ENCODE results near the gene HRH1. TPM values are rescaled to one million over a fixed set of nuclear protein-coding genes. Genes with fewer than 3 reads are reported as not detected.
A peak's percentile ranks its signal among the peaks of the same experiment; 100 is the strongest.
"Not testable (repeated sequence)": the region's sequence is repeated elsewhere in the genome, so short reads cannot be mapped to it uniquely, and the experiment has no call there.

The HRH1 gene
- total and polyA plus RNA-seq, 4 donors: 3.9 to 45.1 (median 13.4) TPM

- no peaks in the 10 kb centered on the region for H3K9me3 ChIP-seq (ENCODE audit: control insufficient read depth, low read length)
- WGBS, 2 donors: 84 to 91% methylated on average over 7 of the region's 7 CpGs
- no peak overlapping the region for H3K4me3 ChIP-seq (ENCODE audit: low read length in 2 of 2)
- H3K27ac ChIP-seq (ENCODE audit: low read depth in 1 of 2, low read length in 2 of 2): no peak overlapping the region
- no peak for ATAC-seq (ENCODE audit: low FRiP score)
- intact Hi-C loops (cut with DNase I): no loop called here
- no peaks in the 10 kb centered on the region for H3K27me3 ChIP-seq (ENCODE audit: control insufficient read depth in 1 of 2, insufficient read depth in 2 of 2, low read length in 1 of 2)
- no peaks in the 10 kb centered on the region for H3K36me3 ChIP-seq (ENCODE audit: control insufficient read depth in 1 of 2, insufficient read depth in 2 of 2, low read length in 1 of 2)
- H3K4me1 ChIP-seq (ENCODE audit: control insufficient read depth in 1 of 2, insufficient read depth in 2 of 2, low read length in 2 of 2): no peaks in the 10 kb centered on the region
- no peak for DNase-seq
Measured at GRCh38 chr3:11161666-11162065, 7.4 kb downstream of the HRH1 start.

GRCh38 chr3:11162401-11163345 lies 8.4 kb downstream of the HRH1 start:
- H3K27me3 ChIP-seq (ENCODE audit: control insufficient read depth in 1 of 2, insufficient read depth in 2 of 2, low read length in 1 of 2): no peaks in the 10 kb centered on the region
- WGBS, 2 donors: 74 to 82% methylated on average over 6 of the region's 6 CpGs
- H3K27ac ChIP-seq (ENCODE audit: low read depth in 1 of 2, low read length in 2 of 2): no peak overlapping the region
- no peaks in the 10 kb centered on the region for H3K36me3 ChIP-seq (ENCODE audit: control insufficient read depth in 1 of 2, insufficient read depth in 2 of 2, low read length in 1 of 2)
- no peak overlapping the region for H3K4me3 ChIP-seq (ENCODE audit: low read length in 2 of 2)
- no peaks in the 10 kb centered on the region for H3K4me1 ChIP-seq (ENCODE audit: control insufficient read depth in 1 of 2, insufficient read depth in 2 of 2, low read length in 2 of 2)
- no peak for DNase-seq
- H3K9me3 ChIP-seq (ENCODE audit: control insufficient read depth, low read length): no peaks in the 10 kb centered on the region
- intact Hi-C loops (cut with DNase I): no loop called here
- ATAC-seq (ENCODE audit: low FRiP score): no peak

GRCh38 chr3:11164607-11165006 lies 10.3 kb downstream of the HRH1 start:
- Histone ChIP-seq H3K9me3 (ENCODE audit: control insufficient read depth, low read length) (no peaks in the 10 kb centered on the region), H3K36me3 (ENCODE audit: control insufficient read depth in 1 of 2, insufficient read depth in 2 of 2, low read length in 1 of 2) (no peaks in the 10 kb centered on the region), H3K27me3 (ENCODE audit: control insufficient read depth in 1 of 2, insufficient read depth in 2 of 2, low read length in 1 of 2) (no peaks in the 10 kb centered on the region), H3K27ac (ENCODE audit: low read depth in 1 of 2, low read length in 2 of 2) (peak overlapping the region in 1 of 2 donors; percentile 78), H3K4me1 (ENCODE audit: control insufficient read depth in 1 of 2, insufficient read depth in 2 of 2, low read length in 2 of 2) (no peaks in the 10 kb centered on the region), H3K4me3 (ENCODE audit: low read length in 2 of 2) (no peak overlapping the region)
- WGBS, 2 donors: 3 to 4% methylated on average over 5 of the region's 5 CpGs
- intact Hi-C loops (cut with DNase I): no loop called here
- ATAC-seq (ENCODE audit: low FRiP score): no peak
- DNase-seq: no peak

- Histone ChIP-seq H3K9me3 (ENCODE audit: control insufficient read depth, low read length) (no peaks in the 10 kb centered on the region), H3K4me3 (ENCODE audit: low read length in 2 of 2) (no peak overlapping the region), H3K36me3 (ENCODE audit: control insufficient read depth in 1 of 2, insufficient read depth in 2 of 2, low read length in 1 of 2) (no peaks in the 10 kb centered on the region), H3K4me1 (ENCODE audit: control insufficient read depth in 1 of 2, insufficient read depth in 2 of 2, low read length in 2 of 2) (no peaks in the 10 kb centered on the region), H3K27me3 (ENCODE audit: control insufficient read depth in 1 of 2, insufficient read depth in 2 of 2, low read length in 1 of 2) (no peaks in the 10 kb centered on the region), H3K27ac (ENCODE audit: low read depth in 1 of 2, low read length in 2 of 2) (peak overlapping the region in 1 of 2 donors; percentile 30)
- DNase-seq (no peak), ATAC-seq (ENCODE audit: low FRiP score) (no peak)
- intact Hi-C loops (cut with DNase I): no loop called here
- WGBS, 2 donors: 12 to 18% methylated on average over 8 of the region's 8 CpGs
Measured at GRCh38 chr3:11165476-11165875, 11.2 kb downstream of the HRH1 start.

- H3K4me1 ChIP-seq (ENCODE audit: control insufficient read depth in 1 of 2, insufficient read depth in 2 of 2, low read length in 2 of 2); DNase-seq: not testable (repeated sequence)
Measured at GRCh38 chr3:11166807-11167400, 12.6 kb downstream of the HRH1 start.

GRCh38 chr3:11167590-11167989 lies 13.3 kb downstream of the HRH1 start:
- H3K9me3 ChIP-seq (ENCODE audit: control insufficient read depth, low read length): no peaks in the 10 kb centered on the region
- peak overlapping the region in 1 of 2 donors; percentile 6 for H3K27ac ChIP-seq (ENCODE audit: low read depth in 1 of 2, low read length in 2 of 2)
- DNase-seq (no peak), ATAC-seq (ENCODE audit: low FRiP score) (no peak)
- no peaks in the 10 kb centered on the region for H3K27me3 ChIP-seq (ENCODE audit: control insufficient read depth in 1 of 2, insufficient read depth in 2 of 2, low read length in 1 of 2)
- H3K4me3 ChIP-seq (ENCODE audit: low read length in 2 of 2): no peak overlapping the region
- 65 to 68% methylated on average over 3 of the region's 3 CpGs for WGBS, 2 donors
- peaks cover 0 to 4% of the 10 kb centered on the region in 2 donors for H3K4me1 ChIP-seq (ENCODE audit: control insufficient read depth in 1 of 2, insufficient read depth in 2 of 2, low read length in 2 of 2)
- intact Hi-C loops (cut with DNase I): no loop called here
- no peaks in the 10 kb centered on the region for H3K36me3 ChIP-seq (ENCODE audit: control insufficient read depth in 1 of 2, insufficient read depth in 2 of 2, low read length in 1 of 2)

More at GRCh38 chr3:11166807-11167400, 12.6 kb downstream of the HRH1 start:
- WGBS, 2 donors: 84 to 89% methylated on average over 9 to 11 of the region's 12 CpGs
- H3K36me3 ChIP-seq (ENCODE audit: control insufficient read depth in 1 of 2, insufficient read depth in 2 of 2, low read length in 1 of 2); H3K27me3 ChIP-seq (ENCODE audit: control insufficient read depth in 1 of 2, insufficient read depth in 2 of 2, low read length in 1 of 2); H3K4me3 ChIP-seq (ENCODE audit: low read length in 2 of 2); intact Hi-C loops (cut with DNase I); ATAC-seq (ENCODE audit: low FRiP score); H3K9me3 ChIP-seq (ENCODE audit: control insufficient read depth, low read length); H3K27ac ChIP-seq (ENCODE audit: low read depth in 1 of 2, low read length in 2 of 2): not testable (repeated sequence)

- Histone ChIP-seq H3K27me3 (ENCODE audit: control insufficient read depth in 1 of 2, insufficient read depth in 2 of 2, low read length in 1 of 2) (no peaks in the 10 kb centered on the region), H3K27ac (ENCODE audit: low read depth in 1 of 2, low read length in 2 of 2) (peak overlapping the region in 1 of 2 donors; percentile 6), H3K4me3 (ENCODE audit: low read length in 2 of 2) (no peak overlapping the region), H3K9me3 (ENCODE audit: control insufficient read depth, low read length) (no peaks in the 10 kb centered on the region), H3K4me1 (ENCODE audit: control insufficient read depth in 1 of 2, insufficient read depth in 2 of 2, low read length in 2 of 2) (peaks cover 0 to 4% of the 10 kb centered on the region in 2 donors), H3K36me3 (ENCODE audit: control insufficient read depth in 1 of 2, insufficient read depth in 2 of 2, low read length in 1 of 2) (no peaks in the 10 kb centered on the region)
- WGBS, 2 donors: 88 to 92% methylated on average over 13 of the region's 13 CpGs
- DNase-seq (no peak), ATAC-seq (ENCODE audit: low FRiP score) (no peak)
- intact Hi-C loops (cut with DNase I): no loop called here
Measured at GRCh38 chr3:11168406-11168805, 14.1 kb downstream of the HRH1 start.

GRCh38 chr3:11168881-11169805 lies 14.8 kb downstream of the HRH1 start:
- H3K27ac ChIP-seq (ENCODE audit: low read depth in 1 of 2, low read length in 2 of 2): peak overlapping the region; percentile 1 to 65
- no peak for DNase-seq
- no peaks in the 10 kb centered on the region for H3K27me3 ChIP-seq (ENCODE audit: control insufficient read depth in 1 of 2, insufficient read depth in 2 of 2, low read length in 1 of 2)
- WGBS, 2 donors: 34 to 48% methylated on average over 13 of the region's 13 CpGs
- ATAC-seq (ENCODE audit: low FRiP score): no peak
- H3K9me3 ChIP-seq (ENCODE audit: control insufficient read depth, low read length): no peaks in the 10 kb centered on the region
- H3K4me1 ChIP-seq (ENCODE audit: control insufficient read depth in 1 of 2, insufficient read depth in 2 of 2, low read length in 2 of 2): peaks cover 4 to 5% of the 10 kb centered on the region in 2 donors
- no peaks in the 10 kb centered on the region for H3K36me3 ChIP-seq (ENCODE audit: control insufficient read depth in 1 of 2, insufficient read depth in 2 of 2, low read length in 1 of 2)
- intact Hi-C loops (cut with DNase I): no loop called here
- no peak overlapping the region for H3K4me3 ChIP-seq (ENCODE audit: low read length in 2 of 2)
